Activated CD8-positive, alpha-beta memory T cell treated with anti-CD3 and anti-CD28 coated beads, Interleukin-2, amount 50 U/mL, for 1 hour (primary cell): Measurements from ENCODE around the gene GPR25.

Experiments used
- DNase-seq: peaks from one replicate; pipeline ENCODE4 v3.0.0-alpha.2; 2020; ENCODE audit errors: extremely low read depth

Gene GPR25

DNA sequence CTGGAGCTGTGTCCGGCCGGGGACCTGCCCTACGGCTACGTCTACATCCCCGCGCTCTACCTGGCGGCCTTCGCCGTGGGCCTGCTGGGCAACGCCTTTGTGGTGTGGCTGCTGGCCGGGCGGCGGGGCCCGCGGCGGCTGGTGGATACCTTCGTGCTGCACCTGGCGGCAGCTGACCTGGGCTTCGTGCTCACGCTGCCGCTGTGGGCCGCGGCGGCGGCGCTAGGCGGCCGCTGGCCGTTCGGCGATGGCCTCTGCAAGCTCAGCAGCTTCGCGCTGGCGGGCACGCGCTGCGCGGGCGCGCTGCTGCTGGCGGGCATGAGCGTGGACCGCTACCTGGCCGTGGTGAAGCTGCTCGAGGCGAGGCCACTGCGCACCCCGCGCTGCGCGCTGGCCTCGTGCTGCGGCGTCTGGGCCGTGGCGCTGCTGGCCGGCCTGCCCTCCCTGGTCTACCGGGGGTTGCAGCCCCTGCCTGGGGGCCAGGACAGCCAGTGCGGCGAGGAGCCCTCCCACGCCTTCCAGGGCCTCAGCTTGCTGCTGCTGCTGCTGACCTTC, 412 bp downstream of the GPR25 start:
- no peak for DNase-seq

GRCh38 chr1:200873671-200874397, 1.1 kb downstream of the GPR25 start:
- DNase-seq: no peak

GRCh38 chr1:200874694-200875093, 1.9 kb downstream of the GPR25 start:
- DNase-seq: no peak

- DNase-seq: no peak
Observed at GRCh38 chr1:200875416-200875815, 2.6 kb downstream of the GPR25 start.

- no peak for DNase-seq
Observed at GRCh38 chr1:200877010-200877409, 4.2 kb downstream of the GPR25 start.

DNA sequence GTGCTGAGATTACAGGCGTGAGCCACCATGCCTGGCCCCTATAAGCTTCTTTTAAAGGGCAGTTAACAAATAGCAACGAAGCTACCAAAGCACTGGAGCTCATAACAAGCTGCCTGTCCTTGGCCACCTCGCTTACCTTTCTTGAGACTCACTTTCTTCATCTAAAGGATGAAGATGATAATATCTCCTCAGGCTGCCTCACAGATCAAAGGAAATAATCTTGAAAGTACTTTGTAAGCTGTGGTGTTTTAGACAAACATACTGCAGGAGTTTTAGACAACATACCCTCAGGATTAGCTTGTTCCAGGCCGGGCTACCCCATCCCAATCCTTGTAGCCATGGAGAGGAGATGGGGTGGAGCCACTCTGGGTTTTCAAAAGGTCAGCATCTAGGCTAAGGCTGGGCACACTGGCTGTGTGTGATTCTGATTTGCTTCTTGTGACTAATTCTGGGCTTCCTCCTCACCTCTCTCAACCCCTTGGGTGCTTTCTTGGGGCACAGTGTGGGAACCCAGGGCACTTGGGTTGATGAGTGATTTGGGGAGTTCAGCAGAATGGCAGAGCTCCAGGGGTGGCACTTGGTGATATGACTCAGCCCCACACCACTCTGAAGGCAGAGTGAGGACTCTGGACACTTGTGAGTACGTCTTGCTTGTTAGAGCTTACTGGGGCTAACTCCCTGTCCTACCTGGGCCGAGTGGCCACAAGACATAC, 5.2 kb downstream of the GPR25 start:
- DNase-seq: no peak

DNA sequence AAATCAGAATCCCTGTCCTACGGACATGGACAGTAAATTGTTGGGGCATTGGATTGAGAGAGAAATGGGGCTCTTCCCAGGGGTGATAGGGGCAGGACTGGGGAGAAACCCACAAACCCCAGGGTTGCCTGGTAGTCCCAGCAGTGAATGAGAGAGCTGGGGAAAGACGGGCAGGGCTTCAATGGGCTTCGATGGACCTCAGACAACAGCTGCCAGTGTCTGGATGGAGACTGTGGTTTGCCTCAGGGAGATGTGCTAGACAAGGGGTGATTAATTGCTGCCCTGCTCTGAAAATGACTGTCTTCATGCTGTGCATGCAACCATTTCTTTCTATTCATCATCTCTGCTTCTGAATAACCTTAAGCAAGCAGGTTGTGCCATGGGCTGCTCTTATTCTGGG, 7.4 kb downstream of the GPR25 start:
- DNase-seq: no peak

DNA sequence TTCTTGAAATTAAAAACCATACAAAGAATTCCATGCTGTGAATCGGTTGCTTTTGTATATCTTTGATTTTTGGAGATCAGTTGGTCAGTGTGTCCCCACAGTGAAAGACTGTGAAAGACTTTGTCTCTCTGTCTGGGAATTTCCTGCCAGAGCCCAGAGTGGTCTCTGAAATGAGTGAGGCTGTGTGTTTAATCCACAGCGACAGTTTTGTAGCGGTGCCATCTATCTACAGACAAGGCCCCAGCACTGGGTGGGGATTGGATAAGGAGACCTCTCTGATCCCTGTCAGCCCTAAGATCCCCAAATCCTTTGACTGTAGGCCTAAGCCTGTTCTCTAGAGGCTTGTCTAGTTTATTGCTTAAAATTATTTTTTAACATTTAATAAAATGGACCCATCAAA, 10.3 kb downstream of the GPR25 start:
- no peak for DNase-seq

GRCh38 chr1:200885623-200886402, 13.0 kb downstream of the GPR25 start:
- DNase-seq: no peak

DNA sequence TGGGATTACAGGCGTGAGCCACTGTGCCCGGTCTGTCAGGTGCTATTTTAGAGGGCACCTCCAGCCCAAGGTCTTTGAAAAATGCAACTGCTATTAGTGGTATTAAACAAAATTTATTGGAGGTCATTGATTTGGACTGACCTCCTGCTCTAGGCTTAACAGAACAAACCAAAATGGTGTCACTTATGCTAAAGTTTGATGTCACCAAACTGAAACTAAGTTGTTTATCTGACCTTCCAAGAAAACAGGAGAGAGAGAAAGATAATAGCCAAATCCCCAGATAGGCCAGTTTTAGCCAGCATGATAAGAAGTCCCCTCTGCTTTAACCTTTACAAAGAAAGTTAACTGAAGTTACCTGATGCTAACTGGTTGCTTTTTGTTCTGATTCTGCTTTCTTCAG, 13.8 kb downstream of the GPR25 start:
- DNase-seq: no peak

DNA sequence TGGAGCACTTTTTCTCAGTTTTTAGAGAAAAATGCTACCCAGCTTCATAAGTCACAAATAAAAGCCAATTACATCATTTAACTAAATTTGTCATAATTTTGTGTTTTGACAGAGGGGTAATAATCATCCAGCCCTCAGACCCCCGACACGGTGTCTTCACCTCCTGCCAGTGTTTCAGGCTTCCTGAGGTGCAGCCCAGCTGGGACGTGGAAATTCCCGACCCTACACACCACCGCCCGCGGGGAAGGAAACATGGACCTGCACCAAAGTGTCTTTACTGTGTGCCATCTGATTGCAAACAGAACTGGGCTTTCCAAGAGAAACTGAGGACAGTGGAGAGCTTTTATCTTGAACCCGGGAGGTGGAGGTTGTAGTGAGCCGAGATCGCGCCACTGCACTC, 14.3 kb downstream of the GPR25 start:
- no peak for DNase-seq

DNA sequence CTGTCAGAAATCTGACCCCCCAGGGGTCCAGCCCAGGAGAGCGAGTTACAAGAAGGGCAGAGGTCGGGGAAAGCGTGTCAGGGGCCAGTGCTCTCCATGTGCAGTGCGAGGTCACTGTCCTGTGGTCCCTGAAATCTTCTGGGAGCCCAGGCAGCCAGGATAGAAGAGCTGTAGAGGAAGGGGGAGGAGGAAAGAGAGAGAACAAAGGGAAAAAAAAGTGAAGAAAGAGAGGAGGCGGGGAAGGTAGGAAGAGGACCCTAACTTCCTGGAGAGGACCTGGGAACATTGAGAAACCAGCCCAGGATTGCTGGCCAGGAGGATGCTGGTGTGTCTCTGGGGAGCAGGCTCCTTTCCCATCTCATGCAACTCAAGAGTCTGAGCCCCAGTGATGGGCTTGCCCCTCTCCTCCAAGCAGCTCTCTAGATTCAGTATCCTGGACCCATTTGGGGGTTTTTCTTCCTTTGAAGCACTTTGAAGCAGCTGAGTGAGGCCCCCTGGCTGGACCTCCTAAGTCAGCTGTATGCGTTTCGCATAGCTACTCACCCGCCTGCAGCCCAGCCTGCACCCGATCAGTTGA, 15.1 kb downstream of the GPR25 start:
- no peak for DNase-seq

- peak; percentile 21 for DNase-seq
Observed at GRCh38 chr1:200888349-200888838, 15.6 kb downstream of the GPR25 start.

- DNase-seq: no peak
Observed at GRCh38 chr1:200889571-200889970, 16.8 kb downstream of the GPR25 start.

DNA sequence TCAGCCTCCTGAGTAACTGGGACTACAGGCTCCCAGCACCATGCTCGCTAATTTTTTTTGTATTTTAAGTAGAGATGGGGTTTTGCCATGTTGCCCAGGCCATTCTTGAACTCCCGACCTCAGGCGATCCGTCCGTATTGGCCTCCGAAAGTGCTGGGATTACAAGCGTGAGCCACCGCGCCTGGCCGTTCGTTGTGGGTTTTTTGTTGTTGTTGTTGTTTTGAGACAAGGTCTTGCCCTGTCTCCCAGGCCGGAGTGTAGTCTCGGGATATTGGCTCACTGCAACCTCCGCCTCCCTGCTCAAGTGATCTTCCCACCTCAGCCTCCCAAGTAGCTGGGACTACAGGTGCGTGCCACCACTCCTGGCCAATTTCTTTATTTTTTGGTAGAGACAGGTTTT, 17.2 kb downstream of the GPR25 start:
- no peak for DNase-seq

DNA sequence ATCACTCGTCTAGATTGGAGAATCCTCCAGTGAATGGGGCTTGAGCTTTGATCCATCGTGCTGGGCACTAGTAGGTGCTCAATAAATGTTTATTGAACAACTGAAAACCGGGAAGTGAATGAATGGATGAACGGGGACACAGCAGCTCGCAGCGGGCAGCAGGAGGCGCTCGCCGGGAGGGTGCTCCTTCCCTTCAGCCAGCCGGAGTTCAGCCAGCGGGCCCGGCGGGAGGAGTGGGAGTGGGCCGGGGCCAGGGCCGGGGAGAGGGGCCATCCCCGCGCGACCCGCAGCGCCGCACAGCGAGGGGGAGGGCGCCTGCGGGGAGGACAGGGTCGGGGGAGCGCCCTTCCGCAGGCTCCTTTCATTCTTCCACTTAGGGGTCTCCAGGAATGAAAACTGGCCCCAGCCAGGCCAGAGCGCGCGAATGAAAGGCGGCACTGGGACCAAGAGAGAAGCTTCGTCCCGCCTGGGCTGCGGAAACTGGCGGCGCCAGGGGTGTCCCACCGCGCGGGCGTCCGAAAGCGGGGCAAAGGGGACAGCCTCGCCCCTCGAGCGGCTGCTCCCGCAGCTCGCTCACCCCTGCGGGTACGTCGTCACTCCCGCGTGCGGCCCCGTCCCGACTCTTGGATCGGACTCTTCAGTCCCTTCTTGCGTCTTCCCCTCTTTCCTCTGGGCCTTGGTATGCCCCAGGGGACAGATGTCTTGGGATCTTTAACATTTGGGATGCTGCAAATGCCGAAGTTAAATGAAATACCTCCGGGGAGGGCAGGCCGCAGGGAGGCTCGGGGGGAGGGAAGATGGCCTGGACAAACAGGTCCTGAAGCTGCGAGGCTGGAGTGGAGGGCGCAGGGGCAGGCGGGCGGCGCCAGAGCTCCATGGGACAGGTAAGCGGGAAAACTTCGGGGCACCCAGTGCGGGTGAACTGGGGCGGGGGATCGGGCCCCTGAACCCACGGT, 18.3 kb downstream of the GPR25 start:
- no peak for DNase-seq

DNA sequence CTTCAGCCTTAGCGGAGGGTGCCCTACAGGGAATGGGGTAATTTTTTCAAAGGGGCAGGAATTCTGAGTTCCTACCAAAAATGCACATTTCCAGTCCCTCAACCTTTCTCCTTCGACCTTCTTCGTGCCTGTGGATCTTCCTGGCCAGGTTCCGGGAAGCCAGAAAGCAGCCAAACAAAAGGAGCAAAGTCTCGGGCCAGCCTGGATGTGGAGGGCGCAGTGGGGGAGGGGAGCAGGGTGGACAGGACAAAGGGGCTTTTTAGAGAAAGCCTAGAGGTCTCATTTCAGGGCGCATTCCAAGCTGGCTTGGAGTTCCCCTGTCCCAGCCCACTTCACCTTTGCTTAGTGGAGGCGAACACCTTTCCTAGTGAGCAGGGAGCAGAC, 19.0 kb downstream of the GPR25 start:
- no peak for DNase-seq

DNA sequence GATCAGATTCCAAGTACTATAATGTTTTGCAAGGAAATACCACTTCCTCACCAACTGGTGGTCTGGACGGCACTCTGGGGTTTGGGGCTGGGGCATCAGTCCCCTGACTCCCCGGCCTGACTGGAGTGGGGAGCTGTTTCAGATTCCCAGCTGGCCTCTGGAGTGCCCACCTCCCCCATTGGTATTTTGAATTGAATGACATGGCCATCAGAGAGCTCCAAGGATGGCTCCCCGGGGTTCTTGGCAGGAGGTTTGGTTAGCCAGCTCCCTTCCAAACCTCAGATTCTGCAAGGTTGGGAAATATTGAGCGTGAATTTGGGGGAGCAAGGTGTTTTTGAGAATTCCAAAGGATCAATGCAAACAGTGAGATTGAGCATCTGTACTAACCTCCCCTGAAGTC, 19.8 kb downstream of the GPR25 start:
- no peak for DNase-seq

DNA sequence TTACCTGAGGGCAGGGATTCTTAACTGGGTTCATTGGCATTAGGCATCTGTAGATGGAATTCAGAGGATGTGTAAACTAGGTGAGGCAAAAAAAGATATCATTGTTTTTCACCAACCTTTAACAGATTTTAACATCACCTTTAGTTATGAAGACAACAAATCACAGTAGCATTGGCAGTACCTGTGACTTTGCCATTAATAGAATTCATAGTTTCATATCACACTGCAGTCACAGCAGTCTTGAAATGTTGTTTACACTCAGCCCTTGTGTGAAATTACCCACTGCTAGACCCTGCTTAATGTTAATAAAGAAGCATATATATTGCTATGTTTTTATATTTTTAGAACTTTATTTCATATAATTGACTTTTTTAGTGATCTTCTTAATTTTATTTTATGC, 20.2 kb downstream of the GPR25 start:
- no peak for DNase-seq

GRCh38 chr1:200893411-200893901, 20.7 kb downstream of the GPR25 start:
- DNase-seq: no peak
